Measurements from ENCODE around the gene LPAR1.

LPAR1 gene

GRCh38 chr9:110971234-110971633 lies 67.0 kb downstream of the LPAR1 start:
- Histone ChIP-seq H3K27me3 (ENCODE audit: insufficient read depth, low read length, poor library complexity, severe bottlenecking) (no peaks in the 10 kb centered on the region), H3K9ac (ENCODE audit: low read depth, low read length, poor library complexity, severe bottlenecking) (no peak overlapping the region), H3K9me2 (replicated peaks; ENCODE audit: low read depth, low read length) (no peaks in the 10 kb centered on the region), H3K9me3 (ENCODE audit: insufficient read depth, low read depth, low read length) (no peaks in the 10 kb centered on the region), H4K20me1 (ENCODE audit: insufficient read depth, low read length, poor library complexity, severe bottlenecking) (no peaks in the 10 kb centered on the region), H3F3A (ENCODE audit: low read depth) (no peaks in the 10 kb centered on the region), H3K4me1 (ENCODE audit: insufficient read depth, low read length, poor library complexity, severe bottlenecking) (no peaks in the 10 kb centered on the region), H3K79me2 (ENCODE audit: insufficient read depth, low read length) (no peaks in the 10 kb centered on the region), H2AFZ (ENCODE audit: low read length) (no peak overlapping the region), H3K4me3 (ENCODE audit: low read length, poor library complexity, severe bottlenecking) (no peak overlapping the region), H3K36me3 (ENCODE audit: insufficient read depth, low read length) (no peaks in the 10 kb centered on the region), H3K4me2 (ENCODE audit: low read depth, low read length, poor library complexity, severe bottlenecking) (no peak overlapping the region)
- TF ChIP-seq CTCF (conservative IDR thresholded peaks at IDR 0.05; ENCODE audit: low read length) (no peak), EZH2phosphoT487 (IDR thresholded peaks at IDR 0.05; ENCODE audit: borderline replicate concordance) (no peak)

- Histone ChIP-seq H3K4me3 (ENCODE audit: low read length, poor library complexity, severe bottlenecking) (no peak overlapping the region), H2AFZ (ENCODE audit: low read length) (no peak overlapping the region), H4K20me1 (ENCODE audit: insufficient read depth, low read length, poor library complexity, severe bottlenecking) (no peaks in the 10 kb centered on the region), H3K79me2 (ENCODE audit: insufficient read depth, low read length) (no peaks in the 10 kb centered on the region), H3K9me2 (replicated peaks; ENCODE audit: low read depth, low read length) (no peaks in the 10 kb centered on the region), H3K27me3 (ENCODE audit: insufficient read depth, low read length, poor library complexity, severe bottlenecking) (no peaks in the 10 kb centered on the region), H3K4me2 (ENCODE audit: low read depth, low read length, poor library complexity, severe bottlenecking) (no peak overlapping the region), H3K9me3 (ENCODE audit: insufficient read depth, low read depth, low read length) (no peaks in the 10 kb centered on the region), H3K4me1 (ENCODE audit: insufficient read depth, low read length, poor library complexity, severe bottlenecking) (no peaks in the 10 kb centered on the region), H3K9ac (ENCODE audit: low read depth, low read length, poor library complexity, severe bottlenecking) (no peak overlapping the region), H3K36me3 (ENCODE audit: insufficient read depth, low read length) (no peaks in the 10 kb centered on the region), H3F3A (ENCODE audit: low read depth) (no peaks in the 10 kb centered on the region)
- TF ChIP-seq CTCF (conservative IDR thresholded peaks at IDR 0.05; ENCODE audit: low read length) (no peak), EZH2phosphoT487 (IDR thresholded peaks at IDR 0.05; ENCODE audit: borderline replicate concordance) (no peak)
Observed at GRCh38 chr9:110969971-110970386, 68.3 kb downstream of the LPAR1 start.

GRCh38 chr9:110968096-110968495 lies 70.2 kb downstream of the LPAR1 start:
- H3K9me3 ChIP-seq (ENCODE audit: insufficient read depth, low read depth, low read length): no peaks in the 10 kb centered on the region
- no peaks in the 10 kb centered on the region for H3K9me2 ChIP-seq (replicated peaks; ENCODE audit: low read depth, low read length)
- H3K36me3 ChIP-seq (ENCODE audit: insufficient read depth, low read length): no peaks in the 10 kb centered on the region
- H3K27me3 ChIP-seq (ENCODE audit: insufficient read depth, low read length, poor library complexity, severe bottlenecking): no peaks in the 10 kb centered on the region
- H2AFZ ChIP-seq (ENCODE audit: low read length): no peak overlapping the region
- TF ChIP-seq CTCF (conservative IDR thresholded peaks at IDR 0.05; ENCODE audit: low read length) (no peak), EZH2phosphoT487 (IDR thresholded peaks at IDR 0.05; ENCODE audit: borderline replicate concordance) (no peak)
- H3K79me2 ChIP-seq (ENCODE audit: insufficient read depth, low read length): no peaks in the 10 kb centered on the region
- no peak overlapping the region for H3K9ac ChIP-seq (ENCODE audit: low read depth, low read length, poor library complexity, severe bottlenecking)
- H4K20me1 ChIP-seq (ENCODE audit: insufficient read depth, low read length, poor library complexity, severe bottlenecking): no peaks in the 10 kb centered on the region
- H3K4me3 ChIP-seq (ENCODE audit: low read length, poor library complexity, severe bottlenecking): no peak overlapping the region
- H3K4me1 ChIP-seq (ENCODE audit: insufficient read depth, low read length, poor library complexity, severe bottlenecking): no peaks in the 10 kb centered on the region
- H3F3A ChIP-seq (ENCODE audit: low read depth): no peaks in the 10 kb centered on the region
- H3K4me2 ChIP-seq (ENCODE audit: low read depth, low read length, poor library complexity, severe bottlenecking): no peak overlapping the region
